H9 (cell line): Measurements from ENCODE around the gene TBXAS1. TPM values are rescaled to one million over a fixed set of nuclear protein-coding genes. Genes with fewer than 3 reads are reported as not detected.
A peak's percentile ranks its signal among the peaks of the same experiment; 100 is the strongest.

Experiments
- DNase-seq: peaks from one replicate; pipeline ENCODE4 v3.0.0-alpha.2; 2017
- H2AFZ ChIP-seq: one replicate; pipeline ENCODE4 v1.6.1; 2013; ENCODE audit warnings: mild to moderate bottlenecking, low read length, control low read depth, moderate library complexity
- H2AK5ac ChIP-seq: 2 replicates; pipeline ENCODE4 v1.6.1; 2013; ENCODE audit warnings: low read length, control low read depth, mixed read lengths; ENCODE audit not compliant: insufficient read length
- H2BK120ac ChIP-seq: one replicate; pipeline ENCODE4 v1.6.1; 2013; ENCODE audit warnings: low read depth, mild to moderate bottlenecking, low read length, control low read depth, inconsistent platforms; ENCODE audit not compliant: poor library complexity, severe bottlenecking
- H2BK12ac ChIP-seq: 2 replicates; pipeline ENCODE4 v1.6.1; 2013; ENCODE audit warnings: low read length, control low read depth, mixed read lengths, low read depth; ENCODE audit not compliant: insufficient read length
- H2BK15ac ChIP-seq: 2 replicates; pipeline ENCODE4 v1.6.1; 2013; ENCODE audit warnings: low read depth, low read length, control low read depth
- H2BK20ac ChIP-seq: one replicate; pipeline ENCODE4 v1.6.1; 2013; ENCODE audit warnings: low read depth, mild to moderate bottlenecking, low read length, control low read depth, inconsistent platforms; ENCODE audit not compliant: poor library complexity, severe bottlenecking
- H2BK5ac ChIP-seq: 2 replicates; pipeline ENCODE4 v1.6.1; 2013; ENCODE audit warnings: low read length, control low read depth, mixed read lengths; ENCODE audit not compliant: insufficient read length
- H3K14ac ChIP-seq: 2 replicates; pipeline ENCODE4 v1.6.1; 2013; ENCODE audit warnings: low read length, control low read depth; ENCODE audit not compliant: insufficient read depth
- H3K18ac ChIP-seq: 2 replicates; pipeline ENCODE4 v1.6.1; 2013; ENCODE audit warnings: low read depth, mild to moderate bottlenecking, mixed read lengths, low read length, control low read depth; ENCODE audit not compliant: insufficient read length
- H3K23ac ChIP-seq: 2 replicates; pipeline ENCODE4 v1.6.1; 2013; ENCODE audit warnings: low read length, control low read depth, mixed read lengths, low read depth; ENCODE audit not compliant: insufficient read length
- H3K23me2 ChIP-seq: 2 replicates; pipeline ENCODE4 v1.6.1; 2013; ENCODE audit warnings: low read depth, mild to moderate bottlenecking, mixed read lengths, low read length, control low read depth; ENCODE audit not compliant: insufficient read length, poor library complexity, severe bottlenecking
- H3K27ac ChIP-seq: 2 replicates; pipeline ENCODE4 v1.5.1; 2013; ENCODE audit warnings: low read length, control low read depth, mixed read lengths, low read depth; ENCODE audit not compliant: insufficient read length
- H3K27me3 ChIP-seq: 2 replicates; pipeline ENCODE4 v1.6.1; 2013; ENCODE audit warnings: low read length, control low read depth, inconsistent platforms; ENCODE audit not compliant: insufficient read depth
- H3K4ac ChIP-seq: 2 replicates; pipeline ENCODE4 v1.6.1; 2013; ENCODE audit warnings: low read depth, mild to moderate bottlenecking, control low read depth, inconsistent platforms, low read length, moderate library complexity
- H3K4me1 ChIP-seq: 2 replicates; pipeline ENCODE4 v1.6.1; 2013; ENCODE audit warnings: low read length, control low read depth, inconsistent platforms; ENCODE audit not compliant: insufficient read depth
- H3K4me2 ChIP-seq: 2 replicates; pipeline ENCODE4 v1.6.1; 2013; ENCODE audit warnings: low read length, control low read depth, mixed read lengths; ENCODE audit not compliant: insufficient read length, insufficient read depth
- H3K56ac ChIP-seq: 2 replicates; pipeline ENCODE4 v1.6.1; 2013; ENCODE audit warnings: low read depth, mild to moderate bottlenecking, mixed read lengths, low read length, control low read depth; ENCODE audit not compliant: insufficient read length
- H3K79me1 ChIP-seq: 2 replicates; pipeline ENCODE4 v1.6.1; 2013; ENCODE audit warnings: low read depth, mild to moderate bottlenecking, moderate library complexity, low read length, control low read depth, inconsistent platforms; ENCODE audit not compliant: insufficient read depth, poor library complexity, severe bottlenecking
- H3K79me2 ChIP-seq: 2 replicates; pipeline ENCODE4 v1.6.1; 2013; ENCODE audit warnings: low read length, control low read depth, inconsistent platforms; ENCODE audit not compliant: insufficient read depth
- H3K9ac ChIP-seq: 2 replicates; pipeline ENCODE4 v1.6.1; 2013; ENCODE audit warnings: low read length, control low read depth, mixed read lengths; ENCODE audit not compliant: insufficient read length; ENCODE audit errors: extremely low read depth
- H3K9me3 ChIP-seq: one replicate; pipeline ENCODE4 v1.6.1; 2013; ENCODE audit warnings: low read depth, low read length, inconsistent platforms; ENCODE audit not compliant: control insufficient read depth
- H3T11ph ChIP-seq: one replicate; pipeline ENCODE4 v1.6.1; 2013; ENCODE audit warnings: mild to moderate bottlenecking, low read length, control low read depth, inconsistent platforms
- H4K20me1 ChIP-seq: one replicate; pipeline ENCODE4 v1.6.1; 2013; ENCODE audit not compliant: control insufficient read depth, insufficient read length, insufficient read depth
- H4K5ac ChIP-seq: 2 replicates; pipeline ENCODE4 v1.6.1; 2013; ENCODE audit warnings: low read depth, mild to moderate bottlenecking, mixed read lengths, low read length, control low read depth; ENCODE audit not compliant: insufficient read length
- H4K8ac ChIP-seq: replicated peaks from 2 replicates; pipeline ENCODE4 v1.6.1; 2013; ENCODE audit warnings: low read length, control low read depth, mixed read lengths, low read depth; ENCODE audit not compliant: insufficient read length
- H4K91ac ChIP-seq: 2 replicates; pipeline ENCODE4 v1.6.1; 2013; ENCODE audit warnings: low read depth, mild to moderate bottlenecking, moderate library complexity, mixed read lengths, low read length, control low read depth; ENCODE audit not compliant: insufficient read length
- H3K27ac Mint-ChIP-seq, 3 experiments: 2 replicates in 2 of 3; 3 replicates in 1 of 3; pipeline ENCODE4 v1.8.0; 2020 to 2021; ENCODE audit warnings: mixed read lengths in 3 of 3, mild to moderate bottlenecking in 1 of 3, moderate library complexity in 1 of 3
- H3K27me3 Mint-ChIP-seq: 2 replicates; pipeline ENCODE4 v1.8.0; 2021; ENCODE audit warnings: low read depth, mild to moderate bottlenecking, moderate library complexity, mixed read lengths
- H3K36me3 Mint-ChIP-seq, 3 experiments: 2 replicates in 2 of 3; 3 replicates in 1 of 3; pipeline ENCODE4 v1.8.0; 2020 to 2021; ENCODE audit warnings: low read depth in 3 of 3, mixed read lengths in 3 of 3; ENCODE audit not compliant: insufficient read depth in 1 of 3
- H3K4me1 Mint-ChIP-seq, 2 experiments: 2 replicates each; pipeline ENCODE4 v1.8.0; 2020; ENCODE audit warnings: mixed read lengths in 2 of 2
- H3K4me3 Mint-ChIP-seq, 2 experiments: 2 replicates in 1 of 2; 3 replicates in 1 of 2; pipeline ENCODE4 v1.8.0; 2020 to 2021; ENCODE audit warnings: mild to moderate bottlenecking in 2 of 2, mixed read lengths in 2 of 2, moderate library complexity in 1 of 2
- H3K9me3 Mint-ChIP-seq, 2 experiments: 2 replicates in 1 of 2; 3 replicates in 1 of 2; pipeline ENCODE4 v1.8.0; 2020; ENCODE audit warnings: mild to moderate bottlenecking in 2 of 2, mixed read lengths in 2 of 2, moderate library complexity in 1 of 2
- CTCF ChIP-seq: fragments of 200-600 bp; sonication (generic); conservative IDR thresholded peaks from 3 replicates; pipeline ENCODE4 v1.8.0; 2021; ENCODE audit warnings: antibody characterized with exemption, mild to moderate bottlenecking
- WGBS: extraction: QIAGEN DNeasy Blood & Tissue Kit; methylation state at CpG from one replicate; pipeline ENCODE4 v1.1.7; 2013; ENCODE audit warnings: missing lambda C conversion rate, low lambda C conversion rate, mixed read lengths; ENCODE audit not compliant: insufficient read length; ENCODE audit errors: extremely low coverage; 5-methylcytosine and 5-hydroxymethylcytosine counted together
- total RNA-seq: library from RNA; stranded (reverse); gene quantifications from 2 replicates; pipeline ENCODE4 v1.2.1, GENCODE V29; 2021

Gene TBXAS1
- total RNA-seq, 1 experiment from 2014 or later: 0.39 TPM

- H4K5ac ChIP-seq: no peak overlapping the region
- H2AK5ac ChIP-seq: no peak overlapping the region
- H2BK12ac ChIP-seq: no peak overlapping the region
- no peak overlapping the region; the same call in 1 of the 2 replicates for H2BK15ac ChIP-seq
- H3K9me3 ChIP-seq: no peaks in the 10 kb centered on the region
- no peaks in the 10 kb centered on the region for H3K4me1 Mint-ChIP-seq
- H4K91ac ChIP-seq: no peak overlapping the region
- 0 out of 7 replicates have a peak overlapping the region, but pooled peaks of 1 of the 3 experiments have one; percentile 82 for H3K27ac Mint-ChIP-seq
- no peak overlapping the region for H3T11ph ChIP-seq
- H3K9ac ChIP-seq: no peak overlapping the region
- no peaks in the 10 kb centered on the region for H3K4me1 ChIP-seq
- H3K27me3 ChIP-seq: no peaks in the 10 kb centered on the region
- H2BK20ac ChIP-seq: no peak overlapping the region
- H3K9me3 Mint-ChIP-seq: no peaks in the 10 kb centered on the region
- H2AFZ ChIP-seq: no peak overlapping the region
- no peak overlapping the region for H2BK5ac ChIP-seq
- no peaks in the 10 kb centered on the region for H3K79me2 ChIP-seq
- no peak overlapping the region for H3K23ac ChIP-seq
- no peaks in the 10 kb centered on the region for H3K36me3 Mint-ChIP-seq
- peaks cover 2% of the 10 kb centered on the region; the same call in 1 of the 2 replicates for H3K27me3 Mint-ChIP-seq
- H3K56ac ChIP-seq: no peak overlapping the region
- no peak overlapping the region for H3K4ac ChIP-seq
- DNase-seq: no peak
- H4K20me1 ChIP-seq: no peaks in the 10 kb centered on the region
- H3K14ac ChIP-seq: no peak overlapping the region; the same call in 1 of the 2 replicates
- H3K18ac ChIP-seq: no peak overlapping the region
- no peak overlapping the region for H2BK120ac ChIP-seq
- no peak overlapping the region for H4K8ac ChIP-seq
- H3K4me2 ChIP-seq: no peak overlapping the region
- H3K4me3 Mint-ChIP-seq: no peak overlapping the region
- no CpG with 5 or more reads among the region's 15 CpGs for whole genome bisulfite sequencing
- H3K79me1 ChIP-seq: no peaks in the 10 kb centered on the region
- no peak for TF ChIP-seq CTCF
- no peak overlapping the region for H3K27ac ChIP-seq
- H3K23me2 ChIP-seq: no peaks in the 10 kb centered on the region
Measured at GRCh38 chr7:140017543-140017942, 188.5 kb downstream of the TBXAS1 start.
